Fibroblast of skin of right quadriceps (primary cell): Measurements from ENCODE around the gene C15orf61.

Source experiments
- DNase-seq: peaks from one replicate; pipeline ENCODE4 v3.0.0-alpha.2; 2013

Gene C15orf61

DNA sequence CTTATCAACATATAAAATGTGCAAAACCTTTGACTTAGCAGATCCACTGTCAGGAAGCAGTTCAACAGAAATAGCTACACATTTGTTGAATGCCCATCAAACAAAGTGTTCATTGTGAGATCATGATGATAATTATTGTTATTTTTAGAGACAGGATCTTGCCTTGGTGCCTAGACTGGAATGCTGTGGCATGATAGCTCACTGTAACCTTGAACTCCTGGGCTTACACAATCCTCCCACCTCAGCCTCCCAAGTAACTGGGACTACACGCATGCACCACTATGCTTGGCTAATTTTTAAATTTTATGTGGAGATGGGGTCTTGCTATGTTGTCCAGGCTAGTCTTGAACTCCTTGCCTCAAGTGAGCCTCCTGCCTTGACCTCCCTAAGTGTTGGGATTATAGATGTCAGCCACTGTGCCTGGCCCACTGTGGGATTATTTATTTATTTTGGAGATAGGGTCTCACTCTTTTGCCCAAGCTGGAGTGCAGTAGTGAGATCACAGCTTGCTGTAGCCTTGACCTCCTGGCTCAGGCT lies 30.3 kb downstream of the C15orf61 start:
- DNase-seq, result no peak

- DNase-seq, result no peak
Measured at GRCh38 chr15:67554580-67554979, 33.6 kb downstream of the C15orf61 start.

DNA sequence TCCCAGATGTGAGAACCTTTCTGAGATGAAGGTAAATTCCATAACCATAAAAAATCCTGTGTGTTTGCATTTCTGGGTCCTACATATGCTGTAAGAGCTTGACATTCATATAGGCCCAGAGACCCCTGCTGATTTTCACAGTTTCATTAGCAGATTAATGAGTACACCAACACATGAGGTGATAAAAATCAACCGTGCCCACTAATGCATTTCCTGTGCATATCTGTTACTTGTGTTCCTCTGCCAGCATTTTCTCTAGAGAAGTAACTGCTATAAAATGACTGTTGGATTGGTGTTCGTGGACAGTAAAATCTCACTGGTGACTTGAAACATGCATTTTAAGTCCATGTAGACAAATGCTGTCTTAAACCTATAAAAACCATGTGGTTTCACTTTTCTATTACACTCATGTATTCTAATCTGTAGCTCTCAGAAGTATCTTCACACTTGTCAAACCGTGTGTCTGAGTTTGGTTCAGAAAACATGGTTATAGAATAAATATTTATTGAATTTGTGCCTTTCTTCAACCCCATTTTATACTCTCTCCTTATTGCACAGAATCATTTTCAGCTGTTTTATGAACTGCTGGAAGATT lies 36.1 kb downstream of the C15orf61 start:
- DNase-seq, result no peak

GRCh38 chr15:67558502-67558901 lies 37.6 kb downstream of the C15orf61 start:
- DNase-seq, result no peak

DNA sequence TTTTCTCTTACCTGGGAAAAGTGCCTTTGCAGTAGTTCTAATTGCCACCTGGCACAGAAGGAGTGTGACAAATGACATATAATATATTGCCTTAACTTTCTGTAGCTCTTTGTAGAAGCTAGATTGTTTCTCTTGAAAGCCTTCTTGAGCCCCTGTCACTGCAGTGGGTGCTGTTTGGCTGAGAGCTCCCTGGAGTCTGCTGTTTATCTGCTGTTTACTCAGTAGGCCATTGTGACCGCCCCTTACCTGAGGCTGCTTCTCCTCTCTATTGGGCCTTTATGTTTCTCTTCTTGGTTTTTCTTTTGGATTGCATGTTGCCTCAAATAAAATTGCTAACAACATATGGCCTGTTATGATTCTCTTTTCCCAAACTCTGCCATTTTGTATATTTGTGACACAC lies 38.2 kb downstream of the C15orf61 start:
- DNase-seq, result no peak

- DNase-seq, result no peak
Measured at GRCh38 chr15:67559576-67559975, 38.6 kb downstream of the C15orf61 start.

DNA sequence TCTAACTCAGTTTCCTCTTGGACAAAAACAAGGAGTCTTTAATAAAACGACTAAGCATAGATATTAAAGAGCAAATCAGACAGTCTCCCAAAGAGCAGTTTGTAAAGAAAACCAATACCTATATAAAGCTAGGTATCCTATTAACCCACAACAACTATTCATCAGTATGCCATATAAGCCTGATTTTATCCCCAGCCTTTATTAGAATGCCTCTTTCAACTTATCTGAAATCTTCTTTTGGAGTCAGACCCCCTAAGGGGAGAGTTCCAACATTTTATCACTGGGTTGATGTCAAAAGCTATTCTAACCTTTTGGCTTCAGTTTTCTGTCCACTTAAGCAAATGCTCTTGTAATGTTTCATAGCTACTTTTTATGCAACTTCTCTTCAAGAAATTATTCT lies 39.4 kb downstream of the C15orf61 start:
- no peak for DNase-seq

- no peak for DNase-seq
Measured at GRCh38 chr15:67563092-67563491, 42.2 kb downstream of the C15orf61 start.

DNA sequence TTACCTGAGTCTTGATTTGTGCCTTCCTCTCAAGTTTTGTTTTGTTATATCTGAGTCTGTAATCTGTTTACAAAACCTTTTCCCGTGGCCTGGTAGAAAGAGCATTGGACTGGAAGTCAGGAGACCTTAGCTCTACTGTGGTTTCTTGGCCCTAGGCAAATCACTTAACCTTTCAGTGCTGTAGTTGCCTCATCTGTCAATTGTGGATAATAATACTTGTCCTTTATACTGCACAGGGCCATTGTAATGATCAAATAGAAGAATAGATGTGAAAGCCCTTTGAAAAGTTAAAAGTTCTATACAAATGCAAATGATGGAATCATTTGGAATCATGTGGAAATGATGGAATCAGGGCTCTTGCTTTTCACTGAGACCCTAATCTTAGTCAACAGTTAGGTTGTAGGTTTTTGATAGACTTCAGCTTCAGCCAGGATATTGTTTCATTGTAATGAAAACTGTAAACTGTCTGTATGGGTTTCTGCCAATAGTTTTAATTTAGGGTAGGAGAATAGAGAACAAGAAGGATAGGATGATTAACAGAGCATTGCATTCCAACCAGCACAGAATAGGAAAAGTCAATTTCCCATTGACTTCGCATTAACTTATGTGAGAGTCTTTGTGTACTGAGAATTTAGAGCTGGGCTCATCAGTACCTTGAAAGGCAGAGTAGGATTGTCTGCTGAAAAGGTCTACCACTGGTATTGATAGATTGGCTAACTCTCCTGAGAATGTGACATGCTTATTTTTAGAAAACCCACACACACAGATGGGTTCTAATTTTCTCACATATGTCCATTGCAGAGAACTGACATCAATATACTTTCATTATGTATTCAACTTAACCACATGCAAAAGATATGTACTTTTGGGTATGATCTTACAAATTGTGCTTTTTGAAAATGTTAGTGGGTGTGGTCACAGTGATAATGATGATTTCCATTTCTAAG lies 43.4 kb downstream of the C15orf61 start:
- DNase-seq, result no peak

DNA sequence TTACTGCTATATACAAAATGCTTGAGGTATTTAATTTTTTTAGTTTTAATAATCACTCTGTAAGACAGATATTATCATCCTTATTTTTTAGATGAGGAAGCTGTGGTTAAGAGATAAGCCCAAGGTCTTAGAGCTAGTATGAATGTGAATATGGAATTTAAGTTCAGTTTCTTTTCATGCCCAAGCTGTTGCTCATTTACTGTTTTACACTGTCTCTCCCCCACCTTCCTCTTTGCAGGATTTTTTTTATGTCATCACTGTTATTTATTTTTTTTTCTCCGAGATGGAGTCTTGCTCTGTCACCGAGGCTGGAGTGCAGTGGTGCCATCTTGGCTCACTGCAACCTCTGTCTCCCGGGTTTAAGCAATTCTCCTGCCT lies 44.0 kb downstream of the C15orf61 start:
- peak; percentile 4 for DNase-seq

DNA sequence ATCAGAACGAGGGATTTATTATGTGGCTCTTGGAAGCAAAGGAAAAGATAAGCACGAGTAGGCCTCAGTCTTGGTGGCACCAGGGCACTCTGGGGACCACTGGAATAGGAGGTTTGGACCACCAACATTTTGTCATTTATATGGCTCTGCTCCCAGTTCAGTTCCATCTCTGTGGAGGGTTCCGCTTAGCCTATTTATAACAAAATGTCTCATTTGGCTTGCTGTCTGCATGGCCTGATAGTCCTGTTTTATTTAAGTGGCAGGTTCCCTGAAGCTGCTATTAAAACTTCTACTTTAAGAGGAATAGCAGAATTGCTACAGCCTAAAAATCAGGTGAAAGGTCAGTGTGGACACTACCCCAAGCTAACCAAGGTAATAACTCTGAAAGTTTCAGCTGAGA lies 48.7 kb downstream of the C15orf61 start:
- DNase-seq, result no peak

DNA sequence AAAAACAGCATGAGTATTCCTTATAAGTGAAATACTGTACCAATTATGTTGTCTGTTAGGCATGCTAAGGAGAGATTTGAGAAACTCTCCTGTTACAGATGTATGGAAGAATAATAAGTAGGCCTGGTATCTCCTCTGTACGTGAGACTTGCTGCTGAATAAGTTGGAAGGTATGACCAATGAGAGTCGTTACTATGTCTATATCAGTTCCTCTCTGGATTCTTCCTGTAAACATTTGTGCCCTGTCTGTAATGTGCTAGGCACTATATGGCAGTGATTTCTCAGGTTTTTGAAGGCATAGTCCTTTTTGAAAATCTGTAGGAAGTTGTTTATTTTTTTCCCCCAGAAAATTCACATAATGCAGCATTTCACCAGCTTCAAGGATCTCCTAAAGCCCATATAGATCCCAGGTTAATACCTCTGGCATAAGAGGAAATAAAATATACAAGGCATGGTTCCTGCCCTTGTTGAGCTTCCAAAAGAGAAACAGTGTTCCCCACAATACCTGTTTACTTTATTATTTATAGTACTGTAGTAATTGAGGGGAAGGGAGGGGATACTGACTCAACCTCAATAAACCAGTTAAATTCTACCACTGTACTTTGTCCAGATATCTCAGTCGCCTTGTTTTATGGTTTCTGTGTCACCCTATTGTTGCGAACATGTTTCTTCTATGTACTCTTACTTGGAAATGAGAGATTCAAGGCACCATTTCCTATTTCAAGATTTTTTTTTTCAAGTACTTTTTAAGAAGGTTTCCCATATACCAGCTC lies 50.1 kb downstream of the C15orf61 start:
- no peak for DNase-seq

GRCh38 chr15:67571648-67572415 lies 50.9 kb downstream of the C15orf61 start:
- no peak for DNase-seq

DNA sequence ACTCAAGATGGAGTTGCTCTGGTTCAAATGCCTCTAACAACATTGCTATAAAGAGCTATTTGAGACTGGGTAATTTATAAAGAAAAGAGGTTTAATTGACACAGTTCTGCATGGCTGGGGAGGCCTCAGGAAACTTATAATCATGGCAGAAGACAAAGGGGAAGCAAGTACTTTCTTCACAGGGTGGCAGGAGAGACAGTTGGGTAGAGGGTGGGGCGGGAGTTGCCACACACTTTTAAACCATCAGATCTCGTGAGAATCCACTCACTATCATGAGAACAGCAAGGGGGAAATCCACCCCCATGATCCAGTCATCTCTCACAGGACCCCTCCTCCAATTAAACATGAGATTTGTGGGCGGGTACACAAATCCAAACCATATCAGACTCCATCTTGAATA lies 52.3 kb downstream of the C15orf61 start:
- no peak for DNase-seq

DNA sequence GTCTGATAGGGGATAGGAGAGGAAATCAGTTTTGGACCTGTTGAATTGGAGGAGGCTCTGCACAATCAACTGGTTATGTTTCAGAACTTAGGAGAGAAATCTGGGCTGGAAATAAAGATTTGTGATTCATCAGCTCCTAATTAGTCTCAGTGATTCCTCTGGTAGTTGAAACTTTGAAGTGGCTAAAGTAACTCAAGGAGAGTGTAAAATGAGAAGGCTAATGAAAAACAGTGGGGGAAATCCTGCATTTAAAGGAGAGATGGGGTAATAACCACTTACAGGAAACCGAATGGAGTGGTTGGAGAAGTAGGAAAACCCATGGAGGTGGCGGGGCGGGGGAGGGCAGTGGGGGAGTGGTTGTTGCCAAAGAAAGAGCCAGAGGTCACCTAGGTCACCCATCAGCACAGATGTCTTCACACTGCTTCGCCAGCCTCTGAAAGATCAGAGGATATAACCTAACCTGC lies 54.1 kb downstream of the C15orf61 start:
- peak; percentile 72 for DNase-seq

DNA sequence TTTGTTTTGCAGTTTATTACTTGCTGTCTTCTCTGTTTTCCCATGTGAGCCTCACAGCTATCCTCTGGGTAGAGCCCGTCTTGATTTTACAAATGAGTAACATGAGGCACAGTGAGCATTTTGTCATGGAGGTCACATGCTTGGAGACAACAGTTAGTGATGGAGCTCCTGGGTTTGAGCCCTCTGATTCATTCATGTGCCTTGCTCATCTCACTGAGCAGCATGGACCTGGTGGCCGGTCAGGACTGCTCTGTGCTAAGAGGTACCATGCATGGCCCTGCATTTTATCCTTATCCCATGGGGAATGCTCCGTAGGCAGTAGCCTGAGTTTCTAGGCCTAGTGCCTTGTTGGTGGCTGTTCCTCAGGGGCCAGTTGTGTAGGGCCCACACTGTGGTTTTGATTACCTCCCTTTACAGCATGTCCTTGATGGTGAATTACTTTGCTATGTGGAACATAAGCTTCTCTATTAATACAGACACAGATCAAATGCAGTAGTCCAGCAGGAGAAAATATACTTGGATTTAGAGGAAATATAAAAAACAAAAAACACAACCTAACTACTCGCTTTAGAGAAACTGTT lies 57.2 kb downstream of the C15orf61 start:
- no peak for DNase-seq

DNA sequence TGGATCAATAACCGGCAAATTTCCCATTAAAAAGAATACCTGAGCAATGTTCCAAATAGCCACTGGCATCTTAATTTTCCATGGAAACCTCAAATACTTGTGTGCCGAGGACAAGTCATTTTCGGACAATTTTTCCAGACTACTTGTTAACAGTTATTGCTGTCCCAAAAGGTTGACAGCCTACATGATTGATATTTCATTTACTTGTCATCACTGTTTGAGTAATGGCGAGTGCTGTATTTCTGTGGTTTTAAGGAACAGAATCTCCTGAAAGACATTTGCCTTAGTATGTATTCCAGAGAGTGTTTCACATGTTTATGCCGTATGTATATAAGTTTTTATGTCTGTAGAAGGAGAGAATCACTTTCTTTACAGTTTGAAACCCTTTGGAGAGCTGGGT lies 58.2 kb downstream of the C15orf61 start:
- DNase-seq, result peak; percentile 39
